Stomach smooth muscle (tissue), 2 donors: ENCODE data around the gene WDFY4.

Source experiments
- H3K27ac ChIP-seq: one replicate; pipeline ENCODE4 v1.7.0; 2013; ENCODE audit warnings: mild to moderate bottlenecking, low read length, inconsistent platforms
- H3K27me3 ChIP-seq, 2 donors: one replicate each; pipeline ENCODE4 v1.7.0; 2013; ENCODE audit warnings: low read length in 2 of 2; ENCODE audit not compliant: insufficient read depth in 2 of 2, control insufficient read depth in 1 of 2
- H3K36me3 ChIP-seq, 2 donors: one replicate each; pipeline ENCODE4 v1.7.0; 2013; ENCODE audit warnings: low read length in 2 of 2; ENCODE audit not compliant: control insufficient read depth in 2 of 2, insufficient read depth in 2 of 2
- H3K4me1 ChIP-seq: one replicate; pipeline ENCODE4 v1.7.0; 2013; ENCODE audit warnings: low read length; ENCODE audit not compliant: control insufficient read depth, insufficient read depth
- H3K4me3 ChIP-seq, 2 donors: one replicate each; pipeline ENCODE4 v1.7.0; 2013; ENCODE audit warnings: low read length in 2 of 2
- H3K9ac ChIP-seq, 2 donors: one replicate each; pipeline ENCODE4 v1.7.0; 2013; ENCODE audit warnings: low read length in 2 of 2, mild to moderate bottlenecking in 1 of 2
- H3K9me3 ChIP-seq, 2 donors: one replicate each; pipeline ENCODE4 v1.7.0; 2013; ENCODE audit warnings: low read length in 2 of 2; ENCODE audit not compliant: control insufficient read depth in 2 of 2
- donor health status: healthy.
- donor health status: Pancreatic carcinoma.

The WDFY4 gene

DNA sequence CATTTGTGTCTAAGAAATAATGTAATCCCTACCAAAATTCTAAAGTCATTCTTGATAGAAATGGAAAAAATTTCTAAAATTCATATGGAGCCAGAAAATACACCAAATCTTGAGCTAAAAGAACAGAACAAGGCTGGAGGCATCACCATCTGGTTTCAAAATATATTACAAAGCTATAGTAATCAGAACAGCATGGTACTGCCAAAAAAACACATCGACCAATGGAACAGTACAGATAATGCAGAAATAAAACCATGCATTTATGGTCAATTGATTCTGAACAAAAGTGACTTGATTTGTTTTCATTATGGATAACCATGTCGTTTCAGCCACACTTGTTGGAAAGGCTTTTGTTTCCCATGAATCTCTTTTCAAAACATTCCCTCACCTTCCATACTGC, 7.0 kb upstream of the WDFY4 start:
- H3K9ac ChIP-seq, result no peak overlapping the region

GRCh38 chr10:48678041-48678440, 6.6 kb upstream of the WDFY4 start:
- Histone ChIP-seq H3K9ac (no peak overlapping the region), H3K36me3 (no peaks in the 10 kb centered on the region), H3K27ac (no peak overlapping the region), H3K9me3 (peaks cover 8 to 10% of the 10 kb centered on the region in 2 donors), H3K4me3 (no peak overlapping the region), H3K4me1 (no peaks in the 10 kb centered on the region), H3K27me3 (no peaks in the 10 kb centered on the region)

More for the DNA sequence above, 7.0 kb upstream of the WDFY4 start:
- Histone ChIP-seq H3K36me3 (no peaks in the 10 kb centered on the region), H3K9me3 (peaks cover 8 to 10% of the 10 kb centered on the region in 2 donors), H3K4me1 (no peaks in the 10 kb centered on the region), H3K27me3 (peaks cover 0 to 4% of the 10 kb centered on the region in 2 donors), H3K4me3 (no peak overlapping the region), H3K27ac (no peak overlapping the region)

DNA sequence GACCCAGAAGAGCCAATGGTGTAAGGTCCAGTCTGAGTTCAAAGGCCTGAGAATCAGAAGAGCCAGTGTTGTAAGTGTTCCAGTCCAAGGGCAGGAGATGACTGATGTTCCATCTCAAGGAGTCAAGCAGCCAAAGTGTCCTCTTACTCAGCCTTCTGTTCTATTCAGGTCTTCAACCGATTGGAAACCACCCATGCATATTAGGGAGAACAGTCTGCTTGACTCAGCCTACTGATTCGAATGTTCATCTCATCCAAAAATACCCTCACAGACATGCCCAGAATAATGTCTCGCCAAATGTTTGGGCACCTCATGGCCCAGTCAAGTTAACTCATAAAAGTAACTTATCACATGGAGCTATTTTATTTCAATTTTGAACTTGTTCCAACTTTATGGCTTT, 2.9 kb upstream of the WDFY4 start:
- H3K9me3 ChIP-seq, result peaks cover 8 to 10% of the 10 kb centered on the region in 2 donors
- H3K36me3 ChIP-seq, result no peaks in the 10 kb centered on the region
- no peaks in the 10 kb centered on the region for H3K4me1 ChIP-seq
- H3K9ac ChIP-seq, result no peak overlapping the region
- no peaks in the 10 kb centered on the region for H3K27me3 ChIP-seq
- no peak overlapping the region for H3K4me3 ChIP-seq
- no peak overlapping the region for H3K27ac ChIP-seq

GRCh38 chr10:48682265-48682664, 2.4 kb upstream of the WDFY4 start:
- no peak overlapping the region for H3K4me3 ChIP-seq
- peaks cover 8 to 10% of the 10 kb centered on the region in 2 donors for H3K9me3 ChIP-seq
- H3K36me3 ChIP-seq, result no peaks in the 10 kb centered on the region
- no peaks in the 10 kb centered on the region for H3K27me3 ChIP-seq
- H3K4me1 ChIP-seq, result no peaks in the 10 kb centered on the region
- H3K27ac ChIP-seq, result no peak overlapping the region
- no peak overlapping the region for H3K9ac ChIP-seq

DNA sequence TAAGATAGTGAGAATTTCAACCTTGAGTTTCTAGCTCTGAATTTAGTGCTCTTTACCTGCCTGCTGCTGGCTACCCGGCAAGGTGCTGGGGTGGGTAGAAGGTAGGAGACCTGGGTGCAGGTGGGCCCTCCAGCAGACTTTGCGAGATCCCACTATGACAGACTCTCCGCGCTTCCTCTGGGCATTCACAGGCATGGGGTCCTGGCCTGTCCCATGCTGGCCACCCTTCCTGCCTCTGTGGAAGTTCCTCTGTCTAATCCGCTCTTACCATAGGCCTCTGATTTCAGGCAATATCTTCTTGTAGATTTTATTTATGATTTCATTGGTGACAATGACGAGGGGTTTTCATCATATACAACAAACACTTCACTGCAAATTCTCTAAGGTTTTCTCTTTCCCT, 1.2 kb upstream of the WDFY4 start:
- Histone ChIP-seq H3K27ac (no peak overlapping the region), H3K36me3 (no peaks in the 10 kb centered on the region), H3K27me3 (no peaks in the 10 kb centered on the region), H3K4me3 (no peak overlapping the region), H3K4me1 (no peaks in the 10 kb centered on the region), H3K9me3 (peaks cover 0 to 2% of the 10 kb centered on the region in 2 donors), H3K9ac (no peak overlapping the region)

DNA sequence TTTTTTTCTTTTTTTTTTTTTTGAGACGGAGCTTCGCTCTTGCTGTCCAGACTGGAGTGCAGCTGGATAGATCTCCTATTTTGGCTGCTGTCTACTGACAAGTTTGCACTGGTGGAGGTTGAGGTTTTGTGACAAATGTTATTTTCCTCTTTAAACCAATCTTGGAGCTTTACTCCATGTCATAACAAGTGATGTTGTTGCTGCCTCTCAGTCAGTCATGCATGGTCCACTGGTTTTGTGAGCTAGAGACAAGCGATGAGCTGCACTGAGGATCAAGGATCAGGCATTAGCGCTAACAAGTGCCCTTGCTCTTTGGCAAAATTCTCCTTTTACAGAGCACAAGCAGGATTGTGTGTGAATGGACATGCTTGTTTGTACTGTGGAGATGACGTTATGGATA, 805 bp upstream of the WDFY4 start:
- Histone ChIP-seq H3K9ac (no peak overlapping the region), H3K4me3 (no peak overlapping the region), H3K27ac (no peak overlapping the region), H3K27me3 (no peaks in the 10 kb centered on the region), H3K9me3 (peaks cover 0 to 2% of the 10 kb centered on the region in 2 donors), H3K4me1 (no peaks in the 10 kb centered on the region), H3K36me3 (no peaks in the 10 kb centered on the region)

GRCh38 chr10:48684463-48684791, 246 bp upstream of the WDFY4 start:
- H3K36me3 ChIP-seq, result no peaks in the 10 kb centered on the region
- no peak overlapping the region for H3K4me3 ChIP-seq
- H3K27me3 ChIP-seq, result no peaks in the 10 kb centered on the region
- peaks cover 0 to 2% of the 10 kb centered on the region in 2 donors for H3K9me3 ChIP-seq
- no peaks in the 10 kb centered on the region for H3K4me1 ChIP-seq
- H3K9ac ChIP-seq, result no peak overlapping the region
- no peak overlapping the region for H3K27ac ChIP-seq

- Histone ChIP-seq H3K27ac (no peak overlapping the region), H3K9ac (no peak overlapping the region), H3K4me1 (no peaks in the 10 kb centered on the region), H3K9me3 (peaks cover 0 to 2% of the 10 kb centered on the region in 2 donors), H3K36me3 (no peaks in the 10 kb centered on the region), H3K4me3 (no peak overlapping the region), H3K27me3 (no peaks in the 10 kb centered on the region)
These were observed 1.1 kb downstream of the WDFY4 start for GRCh38 chr10:48685731-48686130.

DNA sequence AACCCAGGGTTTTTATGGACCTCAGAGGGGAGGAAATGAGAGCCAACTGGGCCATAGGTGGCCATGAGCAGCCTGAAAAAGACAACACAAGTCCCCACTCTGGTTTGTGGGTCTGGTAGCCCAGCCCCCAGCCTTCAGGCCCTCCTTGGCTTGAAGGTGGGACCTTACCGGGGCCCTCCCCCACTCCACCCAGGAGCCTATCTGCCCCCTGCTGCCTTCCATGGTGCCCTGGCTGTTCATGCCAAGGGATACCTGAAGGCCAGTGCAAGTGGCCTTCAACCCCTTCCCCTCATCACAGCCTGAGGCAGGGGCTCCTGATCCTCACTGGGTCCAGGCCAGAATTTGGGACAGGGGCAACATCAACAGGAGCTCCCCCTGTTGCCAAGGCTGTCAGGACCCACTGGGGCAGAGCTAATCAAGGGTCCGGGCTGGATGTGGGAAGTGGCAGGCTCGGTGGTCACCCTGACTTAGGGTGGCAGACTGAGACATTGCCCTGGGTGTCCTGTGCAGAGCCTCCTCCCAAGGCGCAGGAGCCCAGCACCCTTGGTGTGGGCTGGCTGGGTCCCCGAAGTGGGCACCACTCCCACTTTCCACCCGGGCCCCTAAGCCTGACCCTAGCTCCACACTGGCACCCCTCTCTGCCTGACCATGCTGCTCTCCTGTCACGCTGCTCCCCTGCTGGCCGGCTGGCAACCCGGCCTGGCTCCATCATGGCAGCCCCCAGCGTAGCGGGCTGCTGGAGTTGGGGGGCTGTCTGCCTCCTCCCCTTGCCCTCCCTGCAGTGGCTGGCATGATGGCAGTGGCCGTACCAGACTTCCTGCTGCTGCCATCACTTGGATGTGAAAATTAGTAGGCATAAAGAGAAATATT, 6.4 kb downstream of the WDFY4 start:
- Histone ChIP-seq H3K27ac (no peak overlapping the region), H3K9ac (no peak overlapping the region), H3K9me3 (no peaks in the 10 kb centered on the region), H3K36me3 (no peaks in the 10 kb centered on the region), H3K27me3 (no peaks in the 10 kb centered on the region), H3K4me3 (no peak overlapping the region), H3K4me1 (no peaks in the 10 kb centered on the region)

DNA sequence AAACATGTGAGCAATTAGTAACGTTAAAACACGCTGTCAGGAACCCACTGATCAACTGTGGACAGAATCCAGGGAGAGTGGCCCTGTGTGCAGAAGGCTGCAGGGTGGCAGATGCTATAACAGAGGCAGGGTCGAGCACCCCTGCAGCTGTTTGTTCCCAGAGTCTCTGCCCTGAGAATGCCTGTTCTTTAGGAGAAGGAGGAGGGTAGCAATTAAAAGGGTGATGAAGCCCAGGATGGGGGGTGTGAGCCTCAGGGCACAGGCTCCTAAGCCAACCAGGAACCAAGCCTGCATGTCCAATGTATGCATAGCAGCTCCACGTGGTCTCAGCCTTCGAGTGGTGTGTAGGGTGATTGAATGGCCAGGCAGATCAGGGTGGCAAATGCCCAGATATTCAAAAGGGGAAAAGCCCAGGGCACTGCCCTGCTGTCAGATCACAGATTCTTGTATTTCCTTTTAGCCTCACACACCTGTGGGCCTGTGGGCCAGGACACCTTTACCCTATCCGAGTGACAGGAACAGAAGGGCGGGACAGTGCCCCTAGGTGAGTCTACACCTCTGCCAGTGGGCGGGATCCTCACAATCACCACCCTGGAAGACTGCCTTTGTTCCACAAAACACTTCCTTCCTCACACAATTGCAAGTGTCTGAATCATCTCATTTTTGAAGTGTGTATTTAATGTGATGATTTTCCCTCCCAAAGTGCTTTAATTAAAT, 7.3 kb downstream of the WDFY4 start:
- Histone ChIP-seq H3K27me3 (no peaks in the 10 kb centered on the region), H3K9ac (no peak overlapping the region), H3K27ac (no peak overlapping the region), H3K4me1 (no peaks in the 10 kb centered on the region), H3K36me3 (no peaks in the 10 kb centered on the region), H3K4me3 (no peak overlapping the region), H3K9me3 (no peaks in the 10 kb centered on the region)

DNA sequence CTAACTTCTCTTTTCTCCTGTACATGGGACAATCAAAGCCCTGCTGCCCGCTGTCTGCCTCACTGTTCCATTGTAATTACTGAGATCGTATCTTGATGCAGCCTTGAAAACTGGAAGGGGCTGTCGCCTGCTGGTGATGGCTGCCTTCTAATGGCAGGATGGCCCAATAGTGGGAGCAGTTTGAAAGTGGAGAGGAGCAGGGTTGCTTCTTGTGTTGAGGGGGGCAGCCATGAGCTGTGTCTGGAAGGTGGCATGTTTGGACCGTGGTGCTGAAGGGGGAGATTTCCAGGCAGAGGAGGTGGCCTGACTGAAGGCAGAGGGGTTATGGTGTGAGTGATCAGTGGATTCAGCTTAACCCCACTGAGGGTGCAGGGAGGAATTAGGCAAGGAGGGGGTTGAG, 8.1 kb downstream of the WDFY4 start:
- Histone ChIP-seq H3K36me3 (no peaks in the 10 kb centered on the region), H3K9me3 (no peaks in the 10 kb centered on the region), H3K27me3 (no peaks in the 10 kb centered on the region), H3K4me3 (no peak overlapping the region), H3K9ac (no peak overlapping the region), H3K27ac (no peak overlapping the region), H3K4me1 (no peaks in the 10 kb centered on the region)
